Measurements from ENCODE around the gene FRMPD4. TPM values are rescaled to one million over a fixed set of nuclear protein-coding genes. Genes with fewer than 3 reads are reported as not detected.

FRMPD4 gene
- total RNA-seq, 1 donor from 2014 or later = 2.8 TPM

DNA sequence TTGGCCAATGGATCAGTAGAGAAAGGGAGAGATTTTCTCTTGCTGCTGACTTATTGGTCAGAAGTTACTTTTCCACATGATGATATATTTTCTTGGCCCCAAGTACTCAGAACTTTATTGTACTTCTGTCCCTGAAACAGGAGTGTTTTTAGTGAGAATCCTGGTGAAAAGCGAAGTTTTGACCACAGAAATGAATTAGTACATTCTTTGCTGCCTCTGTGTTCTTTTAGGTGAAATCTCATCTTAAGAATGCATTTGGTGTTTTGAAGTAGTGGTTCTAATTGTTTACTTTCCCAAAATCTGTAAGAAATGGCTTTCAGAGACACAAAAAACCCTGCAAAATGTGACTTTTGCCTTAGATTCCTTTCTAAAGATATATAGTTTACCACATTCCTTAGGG, 240.4 kb downstream of the FRMPD4 start:
- TF ChIP-seq, protein P1, sequence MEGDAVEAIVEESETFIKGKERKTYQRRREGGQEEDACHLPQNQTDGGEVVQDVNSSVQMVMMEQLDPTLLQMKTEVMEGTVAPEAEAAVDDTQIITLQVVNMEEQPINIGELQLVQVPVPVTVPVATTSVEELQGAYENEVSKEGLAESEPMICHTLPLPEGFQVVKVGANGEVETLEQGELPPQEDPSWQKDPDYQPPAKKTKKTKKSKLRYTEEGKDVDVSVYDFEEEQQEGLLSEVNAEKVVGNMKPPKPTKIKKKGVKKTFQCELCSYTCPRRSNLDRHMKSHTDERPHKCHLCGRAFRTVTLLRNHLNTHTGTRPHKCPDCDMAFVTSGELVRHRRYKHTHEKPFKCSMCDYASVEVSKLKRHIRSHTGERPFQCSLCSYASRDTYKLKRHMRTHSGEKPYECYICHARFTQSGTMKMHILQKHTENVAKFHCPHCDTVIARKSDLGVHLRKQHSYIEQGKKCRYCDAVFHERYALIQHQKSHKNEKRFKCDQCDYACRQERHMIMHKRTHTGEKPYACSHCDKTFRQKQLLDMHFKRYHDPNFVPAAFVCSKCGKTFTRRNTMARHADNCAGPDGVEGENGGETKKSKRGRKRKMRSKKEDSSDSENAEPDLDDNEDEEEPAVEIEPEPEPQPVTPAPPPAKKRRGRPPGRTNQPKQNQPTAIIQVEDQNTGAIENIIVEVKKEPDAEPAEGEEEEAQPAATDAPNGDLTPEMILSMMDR (IDR thresholded peaks at IDR 0.05; ENCODE audit: borderline replicate concordance) = no peak
- Histone ChIP-seq H3K27me3 (ENCODE audit: low read depth) (peaks cover 6% of the 10 kb centered on the region), H3K4me1 (no peaks in the 10 kb centered on the region), H3K9me3 (replicated peaks) (no peaks in the 10 kb centered on the region), H3K27ac (replicated peaks) (no peak overlapping the region), H3K4me3 (no peak overlapping the region), H3K36me3 (no peaks in the 10 kb centered on the region)
- no peak for DNase-seq
- intact Hi-C loops (cut with micrococcal nuclease) = no loop called here

DNA sequence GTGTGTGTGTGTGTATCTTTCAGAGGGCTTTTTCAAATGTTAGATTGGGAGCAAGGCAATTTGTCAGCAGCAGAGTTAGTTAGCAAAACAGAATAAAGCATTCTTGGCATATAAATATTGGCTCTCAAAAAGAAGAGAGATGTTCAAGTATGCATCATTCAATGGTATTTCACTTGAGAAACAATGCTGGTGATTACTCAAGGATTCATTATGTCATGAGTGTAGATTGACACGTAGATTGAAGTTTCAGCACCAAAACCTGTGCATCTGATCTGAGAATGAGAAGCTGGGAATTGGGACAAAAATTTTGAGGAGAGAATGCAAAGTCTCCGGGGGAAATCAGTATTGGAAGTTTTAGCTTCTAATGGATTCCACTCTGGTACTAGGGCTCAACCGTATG, 241.4 kb downstream of the FRMPD4 start:
- Histone ChIP-seq H3K36me3 (no peaks in the 10 kb centered on the region), H3K9me3 (replicated peaks) (no peaks in the 10 kb centered on the region), H3K27me3 (ENCODE audit: low read depth) (peaks cover 6% of the 10 kb centered on the region), H3K4me3 (no peak overlapping the region), H3K4me1 (no peaks in the 10 kb centered on the region), H3K27ac (replicated peaks) (no peak overlapping the region)
- intact Hi-C loops (cut with micrococcal nuclease) = no loop called here
- TF ChIP-seq, protein P1 (IDR thresholded peaks at IDR 0.05; ENCODE audit: borderline replicate concordance) = no peak
- DNase-seq = no peak

DNA sequence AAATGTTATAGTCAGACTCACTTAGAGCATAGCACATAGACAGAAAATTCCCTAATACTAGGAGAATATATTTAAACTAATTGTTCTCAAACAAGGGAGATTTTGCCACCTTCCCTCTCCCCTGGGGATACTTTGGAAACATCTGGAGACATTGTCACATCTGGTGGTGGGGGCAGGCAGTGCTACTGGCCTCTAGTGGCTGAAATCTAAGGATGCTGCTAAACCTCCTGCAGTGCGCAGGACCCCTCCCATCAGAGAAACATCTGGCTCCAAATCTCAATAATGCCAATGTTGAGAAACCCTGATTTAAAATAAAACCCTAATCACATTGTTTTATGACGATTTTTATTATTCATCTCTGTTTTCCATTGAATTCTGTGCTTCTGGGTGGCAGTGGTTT, 244.9 kb downstream of the FRMPD4 start:
- Histone ChIP-seq H3K36me3 (no peaks in the 10 kb centered on the region), H3K27me3 (ENCODE audit: low read depth) (peaks cover 6% of the 10 kb centered on the region), H3K4me3 (no peak overlapping the region), H3K4me1 (no peaks in the 10 kb centered on the region), H3K27ac (replicated peaks) (no peak overlapping the region), H3K9me3 (replicated peaks) (no peaks in the 10 kb centered on the region)
- intact Hi-C loops (cut with micrococcal nuclease) = no loop called here
- TF ChIP-seq, protein P1 (IDR thresholded peaks at IDR 0.05; ENCODE audit: borderline replicate concordance) = no peak
- DNase-seq = no peak

DNA sequence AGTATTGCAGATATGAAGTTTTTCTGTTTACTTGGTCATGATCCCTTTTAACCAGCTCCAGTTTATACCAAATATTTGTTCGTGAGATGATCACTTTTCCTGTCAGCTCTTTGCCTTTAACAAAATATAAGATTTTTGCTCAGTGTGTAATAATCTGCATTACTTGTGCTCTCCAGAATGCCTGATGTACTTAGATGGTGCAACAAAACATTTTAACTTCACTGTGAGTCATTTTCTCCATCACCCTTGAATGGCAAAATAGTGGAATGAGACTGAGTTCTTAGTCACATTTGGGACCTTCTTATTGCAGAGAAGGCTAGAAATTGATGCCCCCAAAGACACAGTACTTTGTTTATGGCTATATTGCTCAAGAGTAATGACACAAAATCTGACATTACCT, 252.0 kb downstream of the FRMPD4 start:
- DNase-seq = no peak
- Histone ChIP-seq H3K36me3 (no peaks in the 10 kb centered on the region), H3K27ac (replicated peaks) (no peak overlapping the region), H3K4me3 (no peak overlapping the region), H3K9me3 (replicated peaks) (no peaks in the 10 kb centered on the region), H3K27me3 (ENCODE audit: low read depth) (no peaks in the 10 kb centered on the region), H3K4me1 (no peaks in the 10 kb centered on the region)
- intact Hi-C loops (cut with micrococcal nuclease) = no loop called here
- TF ChIP-seq, protein P1 (IDR thresholded peaks at IDR 0.05; ENCODE audit: borderline replicate concordance) = no peak

DNA sequence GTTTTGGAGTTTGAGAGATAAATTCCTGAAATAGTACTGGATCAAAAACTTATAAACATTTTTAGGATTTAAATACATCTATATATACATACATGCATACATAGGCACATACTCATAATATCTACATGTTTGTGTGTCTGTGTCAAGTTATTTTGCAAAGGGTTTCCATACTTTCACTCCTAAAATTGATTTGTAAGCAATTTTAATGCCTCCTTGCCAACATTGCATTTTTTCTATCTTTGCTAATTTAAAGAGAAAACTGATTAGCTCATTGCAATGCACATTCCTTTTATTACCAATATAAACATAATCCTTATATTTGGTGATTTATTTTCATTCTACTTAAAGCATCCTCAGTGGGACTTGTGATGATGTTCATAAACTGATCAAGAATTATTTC, 258.3 kb downstream of the FRMPD4 start:
- intact Hi-C loops (cut with micrococcal nuclease) = no loop called here
- Histone ChIP-seq H3K27ac (replicated peaks) (no peak overlapping the region), H3K4me1 (no peaks in the 10 kb centered on the region), H3K4me3 (no peak overlapping the region), H3K27me3 (ENCODE audit: low read depth) (no peaks in the 10 kb centered on the region), H3K36me3 (no peaks in the 10 kb centered on the region), H3K9me3 (replicated peaks) (no peaks in the 10 kb centered on the region)
- no peak for DNase-seq
- TF ChIP-seq, protein P1 (IDR thresholded peaks at IDR 0.05; ENCODE audit: borderline replicate concordance) = no peak

DNA sequence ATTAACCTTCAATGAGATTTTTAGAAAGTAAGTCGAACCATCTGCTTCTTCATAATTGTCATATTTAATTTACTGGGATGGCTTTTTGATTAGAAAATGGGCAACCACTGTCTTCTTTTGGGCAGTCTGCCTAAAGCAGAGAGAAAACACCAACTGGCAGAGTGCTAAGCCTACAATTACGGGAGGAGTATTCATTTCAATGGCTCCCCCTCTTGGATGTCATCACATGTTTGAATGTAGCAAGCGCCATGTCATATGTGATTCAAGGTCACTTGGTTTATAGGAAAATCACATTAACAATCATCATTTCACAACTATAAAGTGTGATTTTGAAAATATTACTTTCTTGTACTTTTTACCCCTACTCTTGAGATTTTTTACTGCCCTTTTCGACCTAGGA, 261.9 kb downstream of the FRMPD4 start:
- DNase-seq = no peak
- no peak overlapping the region for H3K27ac ChIP-seq (replicated peaks)
- H3K9me3 ChIP-seq (replicated peaks) = no peaks in the 10 kb centered on the region
- TF ChIP-seq, protein P1 (IDR thresholded peaks at IDR 0.05; ENCODE audit: borderline replicate concordance) = no peak
- no peaks in the 10 kb centered on the region for H3K36me3 ChIP-seq
- H3K27me3 ChIP-seq (ENCODE audit: low read depth) = no peaks in the 10 kb centered on the region
- intact Hi-C loops (cut with micrococcal nuclease) = no loop called here
- H3K4me3 ChIP-seq = no peak overlapping the region
- no peaks in the 10 kb centered on the region for H3K4me1 ChIP-seq
